ENCODE data around the gene ANKRD40.

The ANKRD40 gene

DNA sequence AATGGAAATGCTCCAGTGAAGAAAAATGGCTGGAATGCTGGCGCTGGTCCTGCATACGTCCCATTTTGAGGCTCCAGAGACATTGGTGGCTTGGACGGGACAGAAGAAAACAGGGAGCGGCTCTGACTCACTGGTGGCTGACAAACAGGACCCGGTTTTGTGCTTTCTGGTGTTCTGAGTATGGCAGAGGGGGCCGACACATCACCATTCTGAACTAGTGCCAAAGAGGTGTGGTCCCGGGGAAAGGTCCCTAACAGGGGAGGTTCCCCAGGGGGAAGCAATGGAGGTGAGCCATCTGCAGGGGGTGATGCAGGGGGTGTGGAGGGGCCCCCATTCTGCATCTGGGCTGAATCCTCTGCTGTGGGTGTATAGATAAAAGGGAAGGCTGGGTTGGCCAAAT, 8.3 kb downstream of the ANKRD40 start:
- H3K36me3 ChIP-seq (ENCODE audit: control insufficient read depth, low read length): peaks cover 89% of the 10 kb centered on the region
- no peak overlapping the region for H3K27ac ChIP-seq (ENCODE audit: low read depth, low read length)
- TF ChIP-seq, protein P1, sequence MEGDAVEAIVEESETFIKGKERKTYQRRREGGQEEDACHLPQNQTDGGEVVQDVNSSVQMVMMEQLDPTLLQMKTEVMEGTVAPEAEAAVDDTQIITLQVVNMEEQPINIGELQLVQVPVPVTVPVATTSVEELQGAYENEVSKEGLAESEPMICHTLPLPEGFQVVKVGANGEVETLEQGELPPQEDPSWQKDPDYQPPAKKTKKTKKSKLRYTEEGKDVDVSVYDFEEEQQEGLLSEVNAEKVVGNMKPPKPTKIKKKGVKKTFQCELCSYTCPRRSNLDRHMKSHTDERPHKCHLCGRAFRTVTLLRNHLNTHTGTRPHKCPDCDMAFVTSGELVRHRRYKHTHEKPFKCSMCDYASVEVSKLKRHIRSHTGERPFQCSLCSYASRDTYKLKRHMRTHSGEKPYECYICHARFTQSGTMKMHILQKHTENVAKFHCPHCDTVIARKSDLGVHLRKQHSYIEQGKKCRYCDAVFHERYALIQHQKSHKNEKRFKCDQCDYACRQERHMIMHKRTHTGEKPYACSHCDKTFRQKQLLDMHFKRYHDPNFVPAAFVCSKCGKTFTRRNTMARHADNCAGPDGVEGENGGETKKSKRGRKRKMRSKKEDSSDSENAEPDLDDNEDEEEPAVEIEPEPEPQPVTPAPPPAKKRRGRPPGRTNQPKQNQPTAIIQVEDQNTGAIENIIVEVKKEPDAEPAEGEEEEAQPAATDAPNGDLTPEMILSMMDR (IDR thresholded peaks at IDR 0.05; ENCODE audit: low read depth, low read length, poor library complexity, severe bottlenecking): no peak
- no peak for TF ChIP-seq EZH2phosphoT487 (IDR thresholded peaks at IDR 0.05; ENCODE audit: borderline replicate concordance, low read length)
- 0 out of 2 replicates have a peak, but pooled peaks cover 5% of the 10 kb centered on the region for H3F3A ChIP-seq (ENCODE audit: control insufficient read depth, insufficient read depth)
- peaks cover 40% of the 10 kb centered on the region for H3K79me2 ChIP-seq (ENCODE audit: control insufficient read depth, low read length)
- no peaks in the 10 kb centered on the region for H3K4me1 ChIP-seq (ENCODE audit: control insufficient read depth, low read length)
- H3K4me3 ChIP-seq (ENCODE audit: low read length): no peak overlapping the region
- H3K4me2 ChIP-seq (ENCODE audit: low read length): no peak overlapping the region
- no peaks in the 10 kb centered on the region for H3K27me3 ChIP-seq (ENCODE audit: control insufficient read depth, low read length)
- H3K9me3 ChIP-seq (ENCODE audit: control insufficient read depth, insufficient read depth, low read length): no peaks in the 10 kb centered on the region
- H4K20me1 ChIP-seq (ENCODE audit: control insufficient read depth, insufficient read depth, low read depth, low read length): no peaks in the 10 kb centered on the region; the same call in 1 of the 2 replicates
- H3K9me2 ChIP-seq (replicated peaks; ENCODE audit: control insufficient read depth, low read length): no peaks in the 10 kb centered on the region

DNA sequence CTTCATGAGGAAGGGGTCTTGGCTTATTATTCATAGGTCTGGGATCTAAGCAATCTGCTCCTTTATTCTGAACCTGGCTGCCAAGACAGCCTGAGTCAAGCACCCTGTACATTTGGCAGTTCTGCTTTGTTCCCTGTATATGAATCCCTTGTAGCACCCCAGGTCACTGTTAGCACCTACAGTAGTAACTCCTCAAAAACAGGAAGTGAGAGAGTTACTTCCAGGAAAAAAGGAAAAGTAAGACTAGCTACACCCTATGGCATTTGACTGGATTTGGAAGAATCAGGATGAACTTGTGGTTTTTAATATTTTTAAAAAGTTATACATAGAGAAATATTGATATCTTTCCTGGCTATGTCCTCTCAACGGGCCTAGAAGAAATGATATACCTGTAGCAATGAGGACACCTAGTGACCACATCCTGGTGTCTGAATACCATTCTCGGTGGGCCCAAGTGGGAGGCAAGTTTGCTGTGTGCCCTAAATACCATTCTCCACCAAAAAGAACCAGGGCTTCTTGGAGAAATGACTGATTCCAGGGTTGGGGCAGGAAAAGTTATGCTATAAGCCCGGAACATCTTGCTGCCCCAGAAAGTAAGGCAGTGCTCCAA, 9.9 kb downstream of the ANKRD40 start:
- no peak for TF ChIP-seq EZH2phosphoT487 (IDR thresholded peaks at IDR 0.05; ENCODE audit: borderline replicate concordance, low read length)
- TF ChIP-seq, protein P1 (IDR thresholded peaks at IDR 0.05; ENCODE audit: low read depth, low read length, poor library complexity, severe bottlenecking): no peak
- Histone ChIP-seq H3K4me3 (ENCODE audit: low read length) (no peak overlapping the region), H3K9me3 (ENCODE audit: control insufficient read depth, insufficient read depth, low read length) (no peaks in the 10 kb centered on the region), H3K27me3 (ENCODE audit: control insufficient read depth, low read length) (no peaks in the 10 kb centered on the region), H3K27ac (ENCODE audit: low read depth, low read length) (no peak overlapping the region), H3K79me2 (ENCODE audit: control insufficient read depth, low read length) (peaks cover 23% of the 10 kb centered on the region), H3K4me1 (ENCODE audit: control insufficient read depth, low read length) (no peaks in the 10 kb centered on the region), H3K9me2 (replicated peaks; ENCODE audit: control insufficient read depth, low read length) (no peaks in the 10 kb centered on the region), H3K36me3 (ENCODE audit: control insufficient read depth, low read length) (peaks cover 85% of the 10 kb centered on the region), H3K4me2 (ENCODE audit: low read length) (no peak overlapping the region), H3F3A (ENCODE audit: control insufficient read depth, insufficient read depth) (0 out of 2 replicates have a peak, but pooled peaks cover 5% of the 10 kb centered on the region), H4K20me1 (ENCODE audit: control insufficient read depth, insufficient read depth, low read depth, low read length) (no peaks in the 10 kb centered on the region; the same call in 1 of the 2 replicates)

DNA sequence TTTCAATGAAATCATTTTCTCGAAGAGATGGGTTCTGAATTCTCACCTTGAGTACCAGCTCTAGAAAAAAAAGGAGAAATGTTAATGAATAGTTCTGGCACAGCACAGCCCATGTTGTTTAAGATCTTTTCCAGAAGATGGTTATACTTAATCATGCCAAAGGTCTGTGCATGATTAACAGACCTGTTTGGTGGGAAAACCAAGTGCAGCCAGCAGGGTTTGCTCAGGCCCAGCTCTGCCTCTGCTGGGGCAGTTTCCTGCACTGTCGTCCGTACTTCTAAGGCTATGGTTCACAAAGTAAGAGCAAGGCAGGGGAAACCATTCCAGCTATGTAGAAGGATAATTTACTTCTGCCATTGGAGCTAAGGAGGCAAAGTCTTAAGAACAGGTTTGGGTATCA, 10.7 kb downstream of the ANKRD40 start:
- Histone ChIP-seq H4K20me1 (ENCODE audit: control insufficient read depth, insufficient read depth, low read depth, low read length) (no peaks in the 10 kb centered on the region; the same call in 1 of the 2 replicates), H3K27me3 (ENCODE audit: control insufficient read depth, low read length) (no peaks in the 10 kb centered on the region), H3K4me2 (ENCODE audit: low read length) (no peak overlapping the region), H3F3A (ENCODE audit: control insufficient read depth, insufficient read depth) (peaks cover 8% of the 10 kb centered on the region; the same call in 1 of the 2 replicates), H3K9me2 (replicated peaks; ENCODE audit: control insufficient read depth, low read length) (no peaks in the 10 kb centered on the region), H3K27ac (ENCODE audit: low read depth, low read length) (no peak overlapping the region), H3K36me3 (ENCODE audit: control insufficient read depth, low read length) (peaks cover 86% of the 10 kb centered on the region), H3K9me3 (ENCODE audit: control insufficient read depth, insufficient read depth, low read length) (no peaks in the 10 kb centered on the region), H3K79me2 (ENCODE audit: control insufficient read depth, low read length) (peaks cover 16% of the 10 kb centered on the region), H3K4me1 (ENCODE audit: control insufficient read depth, low read length) (no peaks in the 10 kb centered on the region), H3K4me3 (ENCODE audit: low read length) (no peak overlapping the region)
- no peak for TF ChIP-seq EZH2phosphoT487 (IDR thresholded peaks at IDR 0.05; ENCODE audit: borderline replicate concordance, low read length)
- TF ChIP-seq, protein P1 (IDR thresholded peaks at IDR 0.05; ENCODE audit: low read depth, low read length, poor library complexity, severe bottlenecking): no peak

Measured in DOHH2 (cell line).